ENCODE measurements around the gene RCE1. TPM values are rescaled to one million over a fixed set of nuclear protein-coding genes. Genes with fewer than 3 reads are reported as not detected.

Gene RCE1, protein sequence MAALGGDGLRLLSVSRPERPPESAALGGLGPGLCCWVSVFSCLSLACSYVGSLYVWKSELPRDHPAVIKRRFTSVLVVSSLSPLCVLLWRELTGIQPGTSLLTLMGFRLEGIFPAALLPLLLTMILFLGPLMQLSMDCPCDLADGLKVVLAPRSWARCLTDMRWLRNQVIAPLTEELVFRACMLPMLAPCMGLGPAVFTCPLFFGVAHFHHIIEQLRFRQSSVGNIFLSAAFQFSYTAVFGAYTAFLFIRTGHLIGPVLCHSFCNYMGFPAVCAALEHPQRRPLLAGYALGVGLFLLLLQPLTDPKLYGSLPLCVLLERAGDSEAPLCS
- 14.1 TPM for total RNA-seq

DNA sequence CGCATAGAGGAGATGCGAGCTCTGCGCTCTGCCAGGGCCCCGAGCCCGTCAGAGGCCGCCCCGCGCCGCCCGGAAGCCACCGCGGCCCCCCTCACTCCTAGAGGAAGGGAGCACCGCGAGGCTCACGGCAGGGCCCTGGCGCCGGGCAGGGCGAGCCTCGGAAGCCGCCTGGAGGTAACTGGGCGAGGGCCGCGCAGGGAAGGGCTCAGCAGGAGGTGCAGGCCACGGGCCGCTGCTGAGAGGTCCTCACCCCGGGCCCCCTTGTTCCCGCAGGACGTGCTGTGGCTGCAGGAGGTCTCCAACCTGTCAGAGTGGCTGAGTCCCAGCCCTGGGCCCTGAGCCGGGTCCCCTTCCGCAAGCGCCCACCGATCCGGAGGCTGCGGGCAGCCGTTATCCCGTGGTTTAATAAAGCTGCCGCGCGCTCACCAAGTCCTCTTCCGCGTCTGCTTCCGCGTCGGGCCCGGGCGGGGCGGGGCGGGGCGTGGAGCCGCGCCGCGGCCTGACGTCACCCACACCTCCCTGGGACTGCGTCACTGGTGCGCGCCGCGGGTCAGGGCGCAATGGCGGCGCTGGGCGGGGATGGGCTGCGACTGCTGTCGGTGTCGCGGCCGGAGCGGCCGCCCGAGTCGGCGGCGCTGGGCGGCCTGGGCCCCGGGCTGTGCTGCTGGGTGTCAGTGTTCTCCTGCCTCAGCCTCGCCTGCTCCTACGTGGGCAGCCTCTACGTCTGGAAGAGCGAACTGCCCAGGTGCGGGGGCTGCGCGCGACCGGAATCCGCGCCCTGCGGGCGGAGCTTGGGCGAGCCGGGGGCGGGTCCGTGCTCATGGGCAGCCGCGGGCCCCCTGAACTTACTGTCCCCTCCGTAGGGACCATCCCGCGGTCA, at the start of gene RCE1:
RCE1 (plus strand) TSS at position 546 of the 880 bp plus-strand sequence; CDS start at position 561, 15 bp downstream.

DNA sequence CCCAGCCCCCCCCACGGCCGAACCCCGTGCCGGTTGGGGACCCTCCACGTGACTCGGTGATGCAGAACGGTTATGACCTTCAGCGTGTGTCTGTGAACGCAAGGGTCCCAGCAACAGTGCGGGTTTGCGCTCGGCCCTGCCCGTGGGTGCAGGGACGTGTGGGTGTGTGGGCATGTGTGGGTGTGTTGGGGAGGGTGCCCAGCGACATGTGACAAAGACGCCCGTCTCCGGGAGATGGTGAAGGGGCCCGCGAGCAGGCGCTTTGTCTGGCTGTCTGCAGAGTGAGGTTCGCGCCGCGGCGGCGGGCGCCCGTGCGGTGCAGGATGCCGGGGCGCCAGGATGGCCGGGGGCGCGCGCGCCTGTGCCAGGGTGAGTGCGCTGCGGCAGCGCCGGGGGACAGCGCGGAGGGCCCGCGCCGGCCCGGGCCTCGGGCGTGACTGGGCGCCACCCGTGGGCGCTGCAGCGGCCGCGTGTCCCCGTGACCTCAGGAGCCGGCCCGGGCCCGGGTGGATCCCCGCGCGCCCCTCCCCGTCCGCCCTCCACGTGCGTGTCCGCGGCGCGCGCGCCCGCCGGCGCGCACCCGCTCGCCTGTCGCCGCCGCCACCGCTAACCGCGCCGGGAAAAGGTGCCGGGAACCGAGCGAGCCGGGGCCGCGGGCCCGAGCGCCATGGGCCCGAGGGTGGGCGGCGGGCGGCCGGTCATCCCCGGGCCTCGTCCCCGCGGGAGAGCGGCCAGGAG, 13.4 kb downstream of the RCE1 start, which contains the start of gene LRFN4:
LRFN4 (plus strand) TSS at position 569 of the 738 bp plus-strand sequence. CDS start 681 bp downstream, outside the sequence.

Other genes starting within 250 kb of the RCE1 start
- gene RBM14, start 226.8 kb upstream of the RCE1 start, total RNA-seq, result 100 TPM
- 189 TPM for gene RBM4, start 204.7 kb upstream of the RCE1 start, total RNA-seq
- gene RBM4B, start 165.6 kb upstream of the RCE1 start, total RNA-seq, result 71.8 TPM
- 98.3 TPM for gene SPTBN2, start 114.2 kb upstream of the RCE1 start, total RNA-seq
- 14.6 TPM for gene LRFN4, start 13.6 kb downstream of the RCE1 start, total RNA-seq
- 16.8 TPM for gene PC, start 114.9 kb downstream of the RCE1 start, total RNA-seq
- not detected for gene C11orf86, start 131.9 kb downstream of the RCE1 start, total RNA-seq
- 0.27 TPM for gene SYT12, start 179.7 kb downstream of the RCE1 start, total RNA-seq
- gene RHOD, start 213.4 kb downstream of the RCE1 start, total RNA-seq, result 8.1 TPM

Data from camera-type eye (tissue), 1 donor.